ENCODE results near the gene TPRN.

TPRN gene

DNA sequence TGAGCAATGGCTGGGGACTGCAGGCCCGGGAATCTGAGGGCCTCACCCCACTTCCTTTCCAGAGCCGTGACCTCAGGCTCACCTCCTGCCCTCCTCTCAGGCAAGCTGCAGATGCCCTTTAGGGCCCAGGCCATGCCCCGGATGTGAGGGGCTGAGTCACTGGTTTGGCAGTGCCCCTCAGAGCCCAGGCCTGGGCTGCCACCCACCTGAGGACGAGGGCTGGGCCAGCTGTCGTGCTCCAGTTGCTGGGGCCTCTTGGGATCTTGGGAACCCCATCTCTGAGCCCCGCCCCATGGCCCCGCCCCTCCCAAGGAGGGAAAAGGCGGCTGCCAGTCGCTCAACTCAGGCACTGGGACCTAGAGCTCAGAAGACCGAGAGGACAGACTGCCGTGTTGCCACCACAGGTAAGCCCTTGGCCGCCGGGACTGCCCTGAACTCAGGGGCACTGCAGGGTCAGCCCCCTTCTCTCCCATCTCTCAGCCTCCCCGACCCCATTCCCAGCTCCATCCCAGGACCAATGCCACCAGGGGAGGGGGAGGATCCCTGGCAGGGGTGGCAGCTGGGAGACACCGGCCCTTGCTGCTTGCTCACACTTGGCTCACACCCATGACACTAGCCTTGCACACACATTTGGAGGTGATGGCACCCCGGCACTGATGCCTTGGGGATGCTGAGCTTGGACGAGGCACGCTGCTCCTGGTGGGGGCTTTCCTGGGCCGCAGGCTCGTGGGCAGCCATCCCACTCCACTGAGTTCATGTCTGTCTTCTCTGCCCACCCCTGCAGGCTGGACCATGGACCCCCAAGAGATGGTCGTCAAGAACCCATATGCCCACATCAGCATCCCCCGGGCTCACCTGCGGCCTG lies 24.5 kb upstream of the TPRN start, which contains the start of gene CYSRT1:
TSS of gene CYSRT1 (plus strand) at position 345 of the 865 bp plus-strand sequence. CDS start at position 793, 448 bp downstream.
- no peak for DNase-seq

GRCh38 chr9:137223078-137223970 lies 22.8 kb upstream of the TPRN start:
- peak; percentile 96 for DNase-seq

- no peak for DNase-seq
Observed at GRCh38 chr9:137222190-137223077, 21.9 kb upstream of the TPRN start, which contains the start of gene RNF208. RNF208 (minus strand) TSS chr9:137222240; CDS start chr9:137221212, 1,028 bp downstream.

- no peak for DNase-seq
Observed at GRCh38 chr9:137221506-137222111, 21.1 kb upstream of the TPRN start.

- no peak for DNase-seq
Observed at GRCh38 chr9:137221095-137221505, 20.6 kb upstream of the TPRN start.

DNA sequence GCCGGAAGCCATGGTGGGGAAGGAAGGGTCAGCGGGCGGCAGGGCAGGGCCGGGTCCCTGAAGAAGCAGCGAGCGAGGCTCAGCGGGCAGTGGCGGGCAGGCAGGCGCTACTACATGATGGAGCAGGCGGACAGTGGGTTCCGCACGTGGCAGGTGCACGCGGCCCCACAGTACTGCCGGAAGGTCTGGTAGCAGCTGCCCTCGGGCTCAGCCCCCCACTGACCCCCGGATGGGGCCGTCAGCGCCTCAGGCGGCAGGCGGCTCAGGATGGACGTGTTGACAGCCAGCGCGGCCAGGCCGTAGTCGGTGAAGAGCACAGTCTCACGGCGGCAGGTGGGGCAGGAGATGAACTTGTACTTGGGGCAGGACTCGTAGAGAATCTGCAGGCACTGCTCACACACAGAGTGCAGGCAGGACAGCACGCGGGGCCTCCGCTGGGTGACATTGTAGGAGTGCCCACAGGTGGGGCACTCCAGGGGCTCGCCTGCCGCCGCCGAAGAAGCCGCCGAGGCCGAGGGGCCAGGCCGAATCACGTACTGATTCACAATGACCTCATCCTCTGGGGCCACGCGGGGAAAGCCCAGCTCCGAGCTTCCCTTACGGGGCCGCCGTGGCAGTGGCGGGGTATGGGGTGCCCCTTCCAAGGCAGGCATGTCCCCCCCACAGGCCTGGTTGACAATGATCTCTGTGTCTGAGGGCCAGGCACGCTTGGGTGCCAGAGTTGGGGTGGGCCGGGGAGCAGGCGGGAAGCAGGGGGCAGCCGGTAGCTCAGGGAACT lies 20.0 kb upstream of the TPRN start:
- DNase-seq = no peak

GRCh38 chr9:137219757-137220316 lies 19.3 kb upstream of the TPRN start:
- no peak for DNase-seq

DNA sequence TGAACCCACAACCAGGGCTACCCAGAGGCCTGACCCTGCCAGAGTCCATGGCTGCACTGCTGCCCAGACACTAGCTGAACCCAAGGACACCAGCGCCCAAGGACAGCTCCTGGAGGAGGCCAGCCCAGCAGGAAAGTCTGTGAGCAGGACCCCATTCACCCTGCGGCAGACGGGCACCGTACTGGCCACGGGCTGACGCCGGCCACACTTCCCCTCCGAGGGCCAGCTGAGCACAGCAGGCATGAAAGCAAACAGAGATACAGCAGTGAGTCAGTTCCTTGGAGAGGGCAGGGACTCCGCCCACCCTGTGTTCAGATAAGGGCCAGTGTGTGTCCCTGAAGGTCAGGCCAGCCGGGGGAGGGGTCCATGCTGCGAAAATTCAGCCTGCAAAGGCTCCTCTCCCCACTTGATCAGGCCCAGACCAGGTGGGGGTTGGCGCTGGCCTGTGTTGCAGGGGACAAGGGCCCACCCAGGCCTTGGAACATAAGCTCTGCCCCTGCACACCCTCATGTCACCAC lies 18.3 kb upstream of the TPRN start:
- no peak for DNase-seq

DNA sequence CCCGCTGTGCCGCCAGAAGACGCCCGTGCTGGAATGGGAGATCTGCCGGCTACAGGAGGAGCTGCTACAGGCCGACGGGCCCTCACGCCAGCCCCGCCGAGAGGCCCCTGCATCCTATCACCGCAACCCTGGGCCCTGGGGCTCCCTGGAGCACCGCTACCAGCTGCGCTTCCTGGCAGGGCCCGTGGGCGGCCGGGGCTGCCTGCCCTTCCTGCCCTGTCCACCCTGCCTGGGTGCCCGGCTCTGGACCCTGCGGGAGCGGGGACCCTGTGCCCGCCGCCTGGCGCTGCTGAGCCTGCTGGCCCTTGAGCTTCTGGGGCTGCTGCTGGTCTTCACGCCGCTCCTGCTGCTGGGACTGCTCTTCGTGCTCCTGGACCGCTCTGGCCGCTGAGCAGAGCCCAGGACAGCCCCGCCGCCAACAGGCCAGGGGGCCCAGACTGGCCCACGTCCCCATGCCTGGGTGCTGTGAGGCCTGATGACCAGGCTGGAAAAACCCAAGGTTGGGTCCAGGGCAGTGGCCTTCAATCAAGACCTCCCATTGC lies 17.7 kb upstream of the TPRN start:
- DNase-seq = no peak

DNA sequence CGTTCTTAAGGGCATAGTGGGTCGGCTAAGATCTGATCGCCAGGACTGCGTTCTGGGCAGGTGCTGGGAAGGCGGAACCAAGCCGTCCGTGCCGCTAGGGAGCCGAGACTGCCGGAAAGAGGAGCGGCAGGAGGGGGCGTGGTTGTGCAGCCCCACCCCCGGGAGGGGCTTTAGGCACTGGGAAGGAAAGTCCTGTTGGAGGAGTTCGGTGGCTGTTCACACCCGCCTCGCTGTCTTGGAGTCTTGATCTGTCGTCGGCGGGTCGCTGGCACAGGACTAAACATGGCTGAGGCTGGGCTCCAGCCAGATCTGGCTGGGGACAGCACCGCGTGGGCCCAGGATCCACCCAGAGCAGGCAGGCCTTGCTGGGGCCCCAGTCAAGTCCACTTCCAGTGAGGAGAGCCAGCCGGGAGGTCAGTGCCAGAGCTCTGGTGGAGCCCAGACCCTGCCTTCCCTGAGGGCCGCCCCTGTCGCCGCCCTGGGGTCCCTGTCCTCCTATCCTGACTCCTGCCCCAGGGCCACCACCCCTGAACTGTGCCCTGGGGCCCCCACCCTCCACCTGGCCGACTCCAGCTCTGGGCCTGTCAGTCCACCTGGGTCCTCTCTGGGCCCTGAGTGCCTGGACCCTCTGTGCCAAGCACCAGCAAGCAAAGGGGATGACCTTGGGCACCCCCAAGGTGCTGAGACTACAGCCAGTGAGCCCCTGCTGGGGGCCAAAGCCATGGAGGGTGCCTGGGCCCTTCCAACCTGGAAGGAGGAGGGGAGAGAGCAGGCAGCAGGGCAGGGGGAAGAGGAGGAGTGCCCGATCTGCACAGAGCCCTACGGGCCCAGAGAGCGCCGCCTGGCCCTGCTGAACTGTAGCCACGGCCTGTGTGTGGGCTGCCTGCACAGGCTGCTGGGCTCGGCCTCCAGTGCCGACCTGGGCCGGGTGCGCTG lies 17.0 kb upstream of the TPRN start:
- no peak for DNase-seq

DNA sequence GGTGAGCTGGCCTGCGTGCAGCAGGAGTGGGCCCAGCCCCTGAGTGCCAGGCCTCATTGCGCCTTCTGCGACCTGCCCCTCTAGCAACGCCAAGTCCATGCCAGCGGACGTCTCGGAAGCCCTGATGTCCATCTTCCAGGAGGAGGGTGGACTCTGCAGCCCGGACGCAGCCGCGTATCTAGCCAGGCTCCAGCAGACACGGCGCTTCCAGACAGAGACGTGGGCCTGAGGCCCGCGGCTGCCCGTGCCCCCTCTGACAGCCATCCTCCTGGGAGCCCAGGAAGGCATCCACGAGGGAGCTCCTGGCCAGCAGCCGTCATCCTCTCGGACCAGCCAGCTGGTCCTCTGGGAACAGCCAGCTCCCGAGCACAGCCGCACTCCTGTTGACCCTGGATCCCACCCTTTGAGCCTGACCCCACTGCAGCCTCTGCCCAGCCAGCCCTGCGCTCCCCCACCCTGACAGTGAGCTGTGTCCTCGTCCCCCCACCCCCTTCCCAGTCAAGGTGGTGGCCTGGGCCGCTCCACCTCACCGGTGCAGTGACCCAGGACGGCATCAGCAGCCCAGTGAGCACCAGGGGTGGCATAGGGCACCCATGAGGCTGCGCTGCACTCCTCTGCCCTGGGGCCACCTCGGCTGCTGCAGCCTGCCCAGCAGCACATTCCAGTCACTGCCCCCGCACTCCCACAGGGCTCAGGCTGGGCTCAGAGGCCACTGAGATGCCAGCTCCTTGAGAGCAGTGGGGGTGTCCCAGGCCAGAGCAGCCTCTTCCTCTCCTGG lies 15.8 kb upstream of the TPRN start:
- DNase-seq = no peak

DNA sequence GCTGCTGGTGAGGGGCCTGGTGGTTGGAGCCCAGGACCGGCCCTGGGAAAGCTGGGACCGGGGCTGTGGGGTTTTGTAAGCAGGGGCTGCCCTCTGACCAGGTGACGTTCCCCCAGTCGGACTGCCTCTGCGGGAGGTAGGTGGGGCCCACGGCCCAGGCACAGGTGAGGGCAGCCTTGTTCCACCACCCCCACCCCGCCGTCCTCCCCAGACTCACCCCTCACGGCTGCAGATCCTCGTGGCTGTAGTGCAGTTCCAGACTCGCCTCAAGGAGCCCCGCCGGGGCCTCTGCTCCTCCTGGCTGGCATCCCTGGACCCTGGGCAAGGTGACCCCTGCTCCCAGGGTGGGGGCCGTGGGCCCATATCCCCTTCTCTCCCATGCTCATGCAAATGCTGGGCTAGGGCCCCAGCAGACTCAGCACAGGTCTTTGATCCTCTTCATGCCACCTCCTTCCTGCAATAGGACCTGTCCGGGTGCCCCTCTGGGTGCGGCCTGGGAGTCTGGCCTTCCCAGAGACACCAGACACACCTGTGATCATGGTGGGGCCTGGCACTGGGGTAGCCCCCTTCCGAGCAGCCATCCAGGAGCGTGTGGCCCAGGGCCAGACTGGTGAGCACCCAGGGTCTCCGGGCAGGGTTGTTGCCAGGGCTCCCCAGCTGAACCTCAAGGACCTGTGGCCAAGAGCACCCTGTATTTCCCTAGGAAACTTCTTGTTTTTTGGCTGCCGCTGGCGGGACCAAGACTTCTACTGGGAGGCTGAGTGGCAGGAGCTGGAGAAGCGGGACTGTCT lies 14.8 kb upstream of the TPRN start:
- DNase-seq = no peak

GRCh38 chr9:137214620-137215019 lies 14.1 kb upstream of the TPRN start:
- no peak for DNase-seq

GRCh38 chr9:137213160-137214060 lies 12.9 kb upstream of the TPRN start:
- DNase-seq = no peak

DNA sequence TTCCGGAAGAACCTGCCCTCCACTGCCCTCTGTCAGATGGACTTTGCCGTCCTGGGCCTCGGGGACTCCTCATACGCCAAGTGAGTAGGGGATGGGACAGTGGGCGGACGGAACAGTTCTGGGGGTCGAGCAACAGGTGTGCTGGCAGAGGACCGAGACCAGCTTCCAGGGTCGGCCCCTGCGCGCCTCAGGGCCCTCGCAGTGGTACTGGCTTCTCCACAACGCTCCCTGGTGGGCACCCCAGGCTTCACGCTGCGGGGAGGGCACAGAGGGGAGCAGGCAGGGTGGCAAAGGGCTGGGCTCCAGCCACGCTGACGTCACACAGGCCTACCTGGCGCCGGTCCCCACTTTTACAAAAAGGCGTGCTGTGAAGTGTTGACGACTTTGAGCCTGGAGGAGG lies 12.0 kb upstream of the TPRN start:
- DNase-seq = no peak

- DNase-seq = no peak
Observed at GRCh38 chr9:137211532-137211931, 11.0 kb upstream of the TPRN start.
